Esophagus mucosa (tissue), 1 donor: ENCODE data around the gene ALOX12. TPM values are rescaled to one million over a fixed set of nuclear protein-coding genes. Genes with fewer than 3 reads are reported as not detected.
"Not testable (repeated sequence)": the region's sequence is repeated elsewhere in the genome, so short reads cannot be mapped to it uniquely, and the experiment has no call there.

Experiments
- ATAC-seq: fragments of 200-7000 bp; cut with Tn5 transposase; one replicate; pipeline ENCODE4 v1.9.1; 2020
- total RNA-seq: library from RNA; stranded (reverse); gene quantifications from one replicate; pipeline ENCODE4 v1.2.4, GENCODE V29; 2023
- donor health status: DM: yes; HTN: yes; CAD: no.

Gene ALOX12
- total RNA-seq: 16.9 TPM

GRCh38 chr17:6995500-6996255, at the start of gene ALOX12:
ALOX12 (plus strand) TSS chr17:6996049; CDS start chr17:6996118, 69 bp downstream.
- ATAC-seq: peak; percentile 95

- ATAC-seq: no peak
Observed at GRCh38 chr17:6947745-6948144, 48.1 kb upstream of the ALOX12 start.

GRCh38 chr17:6948562-6948961, 47.3 kb upstream of the ALOX12 start:
- ATAC-seq: peak; percentile 78

- no peak for ATAC-seq
Observed at GRCh38 chr17:6948976-6949375, 46.9 kb upstream of the ALOX12 start.

GRCh38 chr17:6950938-6951337, 44.9 kb upstream of the ALOX12 start:
- not testable (repeated sequence) for ATAC-seq

- no peak for ATAC-seq
Observed at GRCh38 chr17:6953689-6954088, 42.2 kb upstream of the ALOX12 start.

- ATAC-seq: no peak
Observed at GRCh38 chr17:6959700-6960099, 36.1 kb upstream of the ALOX12 start.

- ATAC-seq: no peak
Observed at GRCh38 chr17:6969323-6969726, 26.5 kb upstream of the ALOX12 start.

GRCh38 chr17:6970992-6971391, 24.9 kb upstream of the ALOX12 start:
- peak; percentile 60 for ATAC-seq

GRCh38 chr17:6979440-6979839, 16.4 kb upstream of the ALOX12 start:
- ATAC-seq: not testable (repeated sequence)

- ATAC-seq: no peak
Observed at GRCh38 chr17:6981426-6981825, 14.4 kb upstream of the ALOX12 start.

- no peak for ATAC-seq
Observed at GRCh38 chr17:6985266-6985665, 10.6 kb upstream of the ALOX12 start.

- ATAC-seq: no peak
Observed at GRCh38 chr17:6986676-6987075, 9.2 kb upstream of the ALOX12 start.

GRCh38 chr17:6989779-6990178, 6.1 kb upstream of the ALOX12 start:
- peak; percentile 78 for ATAC-seq

GRCh38 chr17:6993613-6994056, 2.2 kb upstream of the ALOX12 start:
- not testable (repeated sequence) for ATAC-seq

- ATAC-seq: no peak
Observed at GRCh38 chr17:6994118-6994598, 1.7 kb upstream of the ALOX12 start.

- ATAC-seq: no peak
Observed at GRCh38 chr17:6994666-6995256, 1.1 kb upstream of the ALOX12 start.

- peak; percentile 3 for ATAC-seq
Observed at GRCh38 chr17:6996256-6997011, 585 bp downstream of the ALOX12 start.

GRCh38 chr17:6997171-6997570, 1.3 kb downstream of the ALOX12 start:
- no peak for ATAC-seq

GRCh38 chr17:6998855-6999508, 3.1 kb downstream of the ALOX12 start:
- no peak for ATAC-seq

GRCh38 chr17:7001318-7001961, 5.6 kb downstream of the ALOX12 start:
- peak; percentile 29 for ATAC-seq
